Fibroblast of skin of right biceps (primary cell): ENCODE data around the gene CREG1.
"Not testable (repeated sequence)": the region's sequence is repeated elsewhere in the genome, so short reads cannot be mapped to it uniquely, and the experiment has no call there.

ENCODE experiments used
- DNase-seq: peaks from one replicate; pipeline ENCODE4 v3.0.0-alpha.2; 2013

Gene CREG1

GRCh38 chr1:167553136-167554027, at the start of gene CREG1:
CREG1 (minus strand) TSS chr1:167553762.
- DNase-seq: peak; percentile 89

DNA sequence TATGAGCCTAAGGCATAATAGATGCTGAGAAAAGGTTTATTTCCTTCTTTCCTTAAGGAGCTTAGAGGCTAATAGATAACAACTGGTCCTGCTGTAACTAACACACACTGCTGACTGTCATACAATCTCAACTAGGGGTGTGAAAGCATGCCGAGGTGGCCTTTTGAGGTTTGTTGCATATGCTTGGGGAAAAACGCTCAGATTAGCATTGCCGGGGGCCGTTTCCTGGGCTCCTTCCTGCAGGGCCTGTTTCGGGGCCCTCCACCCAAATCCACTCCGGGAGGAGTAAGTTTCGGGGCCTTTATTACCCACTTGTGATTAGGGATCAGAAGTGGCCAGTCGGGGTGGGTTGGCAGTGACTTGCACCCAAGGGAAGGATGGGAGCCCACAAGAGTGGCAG, 49.3 kb upstream of the CREG1 start:
- DNase-seq: no peak

- DNase-seq: peak; percentile 16
Observed at GRCh38 chr1:167601442-167602383, 48.2 kb upstream of the CREG1 start.

DNA sequence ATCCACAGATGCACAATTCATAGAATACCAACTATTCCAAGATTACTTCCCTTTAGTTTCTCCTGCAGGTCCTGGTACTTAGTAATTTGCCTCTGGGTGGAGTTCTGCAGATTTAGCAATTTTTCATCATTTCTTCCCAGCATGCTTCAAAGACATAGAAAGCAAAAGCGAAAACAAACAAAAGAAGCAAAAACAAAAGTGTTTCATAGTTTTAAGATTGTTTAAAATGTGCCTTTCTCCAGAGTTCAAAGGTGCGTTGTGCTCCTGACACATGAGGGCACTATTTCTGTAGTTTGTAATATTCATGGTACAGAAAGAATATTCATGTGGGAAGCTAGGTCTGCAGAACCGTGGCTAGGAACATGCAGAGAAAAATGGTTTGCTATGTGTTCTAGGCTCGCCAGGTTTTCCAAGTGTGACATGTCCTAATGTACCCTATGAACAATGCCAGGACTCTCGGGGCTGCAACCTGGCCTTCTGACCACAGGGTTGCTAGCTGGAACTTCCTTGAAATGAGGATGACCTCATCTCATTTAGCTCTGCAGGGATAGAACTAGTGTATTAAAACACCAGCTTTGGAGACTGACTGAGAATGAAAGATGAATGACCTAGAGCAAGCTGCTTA, 46.5 kb upstream of the CREG1 start:
- DNase-seq: peak; percentile 26

GRCh38 chr1:167594822-167595221, 41.3 kb upstream of the CREG1 start:
- no peak for DNase-seq

DNA sequence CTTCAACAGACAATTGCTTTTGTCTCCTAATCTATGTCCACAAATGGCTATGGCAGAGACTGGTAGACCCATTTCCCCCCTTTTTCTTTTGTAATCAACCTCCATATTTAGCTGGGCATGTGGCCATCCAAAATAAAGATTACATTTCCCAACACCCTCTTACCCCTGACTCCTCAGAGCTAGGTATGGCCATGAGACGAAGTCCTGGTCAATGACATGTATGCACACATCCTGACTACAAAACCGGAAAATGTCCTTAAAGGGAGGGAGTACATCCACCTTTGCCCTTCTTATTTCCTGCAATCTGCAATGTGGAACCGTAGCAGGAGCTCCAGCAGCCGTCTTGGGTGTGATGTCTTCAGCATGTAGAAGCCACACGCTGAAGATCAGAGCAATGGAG, 40.3 kb upstream of the CREG1 start:
- DNase-seq: no peak

- DNase-seq: no peak
Observed at GRCh38 chr1:167592475-167592874, 38.9 kb upstream of the CREG1 start.

- no peak for DNase-seq
Observed at GRCh38 chr1:167588361-167588760, 34.8 kb upstream of the CREG1 start.

DNA sequence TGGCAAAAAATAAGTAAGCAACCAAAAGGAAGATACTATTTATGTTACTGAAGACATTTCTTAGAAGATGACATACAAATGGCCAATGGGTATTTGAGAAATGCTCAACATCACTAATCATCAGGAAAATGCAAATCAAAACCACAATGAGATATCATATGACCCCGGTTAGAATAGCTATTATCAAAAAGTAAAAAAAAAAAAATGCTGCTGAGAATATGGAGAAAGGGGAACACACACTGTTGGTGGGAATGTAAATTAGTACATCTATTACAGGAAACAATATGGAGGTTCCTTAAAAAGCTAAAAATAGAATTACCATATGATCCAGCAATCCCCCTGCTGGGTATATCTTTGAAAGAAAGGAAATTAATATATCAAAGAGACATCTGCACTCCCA, 34.3 kb upstream of the CREG1 start:
- no peak for DNase-seq

DNA sequence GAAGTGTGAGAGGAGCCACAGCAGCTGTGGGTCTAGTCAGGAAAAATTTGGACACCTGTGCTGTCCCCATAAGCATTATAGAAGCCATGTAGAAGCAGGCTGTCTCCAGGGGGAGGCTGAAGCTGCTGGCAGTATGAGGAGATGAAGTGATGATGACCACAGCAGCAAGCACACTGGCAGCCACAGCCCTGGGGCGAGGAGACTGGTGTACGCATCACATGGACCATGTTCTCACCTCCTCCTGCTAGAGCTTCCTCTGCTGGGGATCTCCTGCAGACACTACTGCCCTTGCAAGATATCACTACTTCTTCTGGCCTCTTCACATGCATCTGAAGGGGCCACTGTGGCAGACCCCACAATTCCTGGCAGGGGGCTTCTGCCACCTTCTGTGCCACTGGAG, 33.8 kb upstream of the CREG1 start:
- no peak for DNase-seq

DNA sequence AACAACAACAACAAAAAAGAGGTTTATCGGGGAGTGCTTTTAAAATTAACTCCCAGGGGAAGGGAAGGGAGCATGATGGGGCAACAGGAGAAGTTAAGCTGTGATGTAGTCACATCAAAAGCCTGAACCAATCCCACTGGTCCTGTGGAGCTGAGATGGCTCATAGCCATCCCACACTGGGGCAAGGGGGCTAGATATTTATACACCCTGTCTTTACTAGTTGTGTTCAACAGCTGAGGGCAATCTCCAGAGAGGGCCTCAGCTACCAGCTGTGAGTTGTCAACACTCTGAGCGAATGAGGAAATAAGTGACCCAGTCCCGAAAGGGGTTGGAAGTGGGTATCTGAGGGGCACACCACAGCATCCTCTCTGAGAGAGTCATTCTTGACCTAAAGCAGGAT, 31.0 kb upstream of the CREG1 start:
- no peak for DNase-seq

- no peak for DNase-seq
Observed at GRCh38 chr1:167582722-167583121, 29.2 kb upstream of the CREG1 start.

GRCh38 chr1:167582064-167582463, 28.5 kb upstream of the CREG1 start:
- DNase-seq: no peak

DNA sequence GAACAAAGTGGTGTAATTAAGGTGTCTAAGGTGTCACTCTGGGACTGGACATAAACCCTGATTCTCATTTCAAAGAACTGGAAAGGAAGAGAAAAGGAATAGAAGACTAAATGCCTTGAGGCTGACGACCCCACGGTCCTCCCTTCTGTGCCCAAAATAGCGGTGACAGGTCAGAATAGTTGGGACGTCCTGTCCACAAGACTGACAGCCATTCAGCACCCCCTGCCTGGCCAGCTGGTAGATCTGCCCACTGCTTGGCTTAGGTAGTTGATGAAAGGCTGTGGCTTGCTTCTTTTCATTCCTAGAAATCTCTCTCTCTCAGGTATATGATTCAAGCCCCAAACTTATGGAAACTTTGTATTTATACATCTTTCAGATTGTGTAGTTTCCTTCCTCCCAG, 26.4 kb upstream of the CREG1 start:
- DNase-seq: no peak

- no peak for DNase-seq
Observed at GRCh38 chr1:167578939-167579521, 25.5 kb upstream of the CREG1 start.

GRCh38 chr1:167575649-167576048, 22.1 kb upstream of the CREG1 start:
- DNase-seq: no peak

DNA sequence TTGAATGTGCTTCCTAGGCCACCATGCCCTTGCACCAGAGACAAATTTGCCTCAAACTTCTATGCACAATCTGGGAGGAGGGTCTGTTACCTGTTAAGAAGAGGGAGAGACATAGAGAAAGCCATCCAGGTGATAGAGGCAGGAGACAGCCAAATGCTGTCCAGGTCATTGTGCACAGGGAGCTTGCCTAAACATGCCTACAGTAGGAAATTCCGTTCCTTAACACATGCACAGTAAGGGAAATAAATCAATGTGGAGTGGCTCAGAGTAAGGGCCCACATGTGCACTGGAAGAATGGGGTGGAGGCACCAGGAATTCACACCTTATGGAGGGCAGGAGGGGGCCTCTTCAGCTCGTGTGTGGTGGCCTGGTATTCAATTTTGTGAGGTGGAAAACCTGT, 19.5 kb upstream of the CREG1 start:
- DNase-seq: no peak

GRCh38 chr1:167570712-167571111, 17.1 kb upstream of the CREG1 start:
- not testable (repeated sequence) for DNase-seq

GRCh38 chr1:167567663-167568062, 14.1 kb upstream of the CREG1 start:
- DNase-seq: no peak

DNA sequence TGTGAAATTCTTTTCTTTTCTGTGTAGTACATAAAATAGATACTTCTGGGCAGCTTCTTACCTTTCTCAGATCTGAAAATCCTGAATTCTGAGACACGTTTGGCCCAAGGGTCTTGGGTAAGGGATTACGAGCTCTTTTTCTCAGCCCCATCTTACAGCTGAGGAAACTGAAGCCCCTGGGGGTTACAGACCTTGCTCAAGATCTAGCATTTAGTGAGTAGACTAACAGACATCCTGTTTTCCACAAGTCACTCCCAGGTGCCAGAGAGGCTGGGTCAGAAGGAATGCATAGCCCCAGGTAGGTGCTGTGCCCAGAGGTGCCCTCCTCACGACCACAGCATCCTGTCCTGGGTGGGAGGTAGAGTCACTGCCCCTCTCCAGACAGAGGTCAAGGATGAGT, 13.2 kb upstream of the CREG1 start:
- no peak for DNase-seq

DNA sequence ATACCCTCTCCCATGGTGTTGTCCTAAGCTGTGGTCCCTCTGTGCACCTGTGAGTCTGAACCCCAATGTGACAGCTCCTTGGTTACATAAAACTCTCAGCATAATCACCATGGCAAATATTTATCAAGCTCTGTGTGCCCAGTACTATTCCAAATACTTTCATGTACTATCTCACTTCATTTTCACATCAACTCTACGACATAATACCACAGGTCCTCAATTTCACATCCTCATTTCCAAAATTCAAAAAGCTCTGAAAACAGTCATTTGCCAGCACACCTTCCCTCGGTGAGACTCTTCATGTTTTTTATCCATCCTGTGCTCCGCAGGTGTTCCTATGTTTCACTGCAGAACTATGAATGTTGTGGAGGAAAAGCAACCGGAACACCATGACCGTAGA, 12.4 kb upstream of the CREG1 start:
- DNase-seq: no peak

GRCh38 chr1:167564612-167565270, 11.2 kb upstream of the CREG1 start:
- no peak for DNase-seq
